Peyer's patch (tissue), 4 donors: ENCODE measurements around the gene STK32B. TPM values are rescaled to one million over a fixed set of nuclear protein-coding genes. Genes with fewer than 3 reads are reported as not detected.
"Not testable (repeated sequence)": the region's sequence is repeated elsewhere in the genome, so short reads cannot be mapped to it uniquely, and the experiment has no call there.

ENCODE experiments used
- DNase-seq, 3 donors: peaks; one replicate each; pipeline ENCODE4 v3.0.0-alpha.2; 2017 to 2019
- H3K27ac ChIP-seq, 4 donors: fragments of 200-600 bp; sonication (generic); one replicate each; pipeline ENCODE4 v1.5.1; 2016 to 2019
- H3K27me3 ChIP-seq, 2 donors: fragments of 200-600 bp; sonication (generic); one replicate each; pipeline ENCODE4 v1.5.1; 2019
- H3K36me3 ChIP-seq, 3 donors: fragments of 200-600 bp; sonication (generic); one replicate each; pipeline ENCODE4 v1.5.1; 2016 to 2019
- H3K4me1 ChIP-seq, 4 donors: fragments of 200-600 bp; sonication (generic); one replicate each; pipeline ENCODE4 v1.5.1; 2016 to 2019
- H3K4me3 ChIP-seq, 4 donors: fragments of 200-600 bp; sonication (generic); 1 replicate in 3 of 4; 2 replicates in 1 of 4; pipeline ENCODE4 v1.5.1; 2016 to 2019; ENCODE audit warnings: mild to moderate bottlenecking in 1 of 4
- H3K9me3 ChIP-seq, 4 donors: fragments of 200-600 bp; sonication (generic); one replicate each; pipeline ENCODE4 v1.5.1; 2016 to 2019; ENCODE audit warnings: mild to moderate bottlenecking in 1 of 4
- CTCF ChIP-seq, 6 experiments: fragments of 450-650 bp in 4 of 6; fragments of 200-600 bp in 2 of 6; sonication (generic) in 1 of 6; IDR thresholded peaks; one replicate each; pipeline ENCODE4 v1.5.1; 2017 to 2019; ENCODE audit warnings: antibody characterized with exemption in 6 of 6, mild to moderate bottlenecking in 3 of 6, moderate library complexity in 1 of 6
- POLR2A ChIP-seq, 2 donors: fragments of 450-650 bp; IDR thresholded peaks; one replicate each; pipeline ENCODE4 v1.5.1; 2017; ENCODE audit warnings: antibody characterized with exemption in 2 of 2, mild to moderate bottlenecking in 2 of 2, moderate library complexity in 2 of 2
- total RNA-seq, 4 donors: library from RNA; depleted of rRNA; stranded (reverse); fragments of >200 nt; gene quantifications; one replicate each; pipeline ENCODE4 v1.1.0, GENCODE V29; 2016

Gene STK32B
- total RNA-seq, 4 donors from 2014 or later, result 0.35 to 3.3 (median 1.3) TPM

GRCh38 chr4:5284517-5284916, 233.2 kb downstream of the STK32B start:
- Histone ChIP-seq H3K27me3 (no peaks in the 10 kb centered on the region), H3K27ac (no peak overlapping the region), H3K4me1 (no peaks in the 10 kb centered on the region), H3K9me3 (no peaks in the 10 kb centered on the region), H3K4me3 (no peak overlapping the region), H3K36me3 (no peaks in the 10 kb centered on the region)
- TF ChIP-seq POLR2A (IDR thresholded peaks at IDR 0.05) (no peak), CTCF (IDR thresholded peaks at IDR 0.05) (no peak)
- no peak for DNase-seq

- H3K9me3 ChIP-seq, result peaks cover 0 to 5% (median 0%) of the 10 kb centered on the region in 4 donors
- no peaks in the 10 kb centered on the region for H3K27me3 ChIP-seq
- no peak overlapping the region for H3K4me3 ChIP-seq
- no peaks in the 10 kb centered on the region for H3K4me1 ChIP-seq
- H3K36me3 ChIP-seq, result no peaks in the 10 kb centered on the region
- H3K27ac ChIP-seq, result no peak overlapping the region
- no peak for TF ChIP-seq CTCF (IDR thresholded peaks at IDR 0.05)
- TF ChIP-seq POLR2A (IDR thresholded peaks at IDR 0.05), result no peak
- DNase-seq, result no peak
Observed at GRCh38 chr4:5292101-5292500, 240.8 kb downstream of the STK32B start.

GRCh38 chr4:5298000-5298787, 246.9 kb downstream of the STK32B start:
- not testable (repeated sequence) for H3K4me3 ChIP-seq, DNase-seq, H3K27me3 ChIP-seq, H3K27ac ChIP-seq, H3K36me3 ChIP-seq, H3K9me3 ChIP-seq, H3K4me1 ChIP-seq

GRCh38 chr4:5300283-5300682, 249.0 kb downstream of the STK32B start:
- TF ChIP-seq POLR2A (IDR thresholded peaks at IDR 0.05) (no peak), CTCF (IDR thresholded peaks at IDR 0.05) (no peak)

GRCh38 chr4:5307928-5308327, 256.6 kb downstream of the STK32B start:
- no peak for TF ChIP-seq POLR2A (IDR thresholded peaks at IDR 0.05)
- TF ChIP-seq CTCF (IDR thresholded peaks at IDR 0.05), result no peak
- DNase-seq, result no peak
- no peaks in the 10 kb centered on the region for H3K36me3 ChIP-seq
- no peaks in the 10 kb centered on the region for H3K27me3 ChIP-seq
- H3K4me1 ChIP-seq, result no peaks in the 10 kb centered on the region
- no peaks in the 10 kb centered on the region for H3K9me3 ChIP-seq
- H3K27ac ChIP-seq, result no peak overlapping the region
- H3K4me3 ChIP-seq, result no peak overlapping the region

More at GRCh38 chr4:5300283-5300682, 249.0 kb downstream of the STK32B start:
- Histone ChIP-seq H3K4me1 (no peaks in the 10 kb centered on the region), H3K36me3 (no peaks in the 10 kb centered on the region), H3K4me3 (no peak overlapping the region), H3K27me3 (no peaks in the 10 kb centered on the region), H3K27ac (no peak overlapping the region), H3K9me3 (no peaks in the 10 kb centered on the region)
- no peak for DNase-seq

- no peak overlapping the region for H3K4me3 ChIP-seq
- no peak for DNase-seq
- TF ChIP-seq POLR2A (IDR thresholded peaks at IDR 0.05), result no peak
- TF ChIP-seq CTCF (IDR thresholded peaks at IDR 0.05), result no peak
- H3K36me3 ChIP-seq, result no peaks in the 10 kb centered on the region
- H3K4me1 ChIP-seq, result no peaks in the 10 kb centered on the region
- H3K27ac ChIP-seq, result no peak overlapping the region
- H3K27me3 ChIP-seq, result no peaks in the 10 kb centered on the region
- peaks cover 0 to 5% (median 0%) of the 10 kb centered on the region in 4 donors for H3K9me3 ChIP-seq
Observed at GRCh38 chr4:5322321-5322720, 271.0 kb downstream of the STK32B start.
